NCI-H345 (cell line): ENCODE results near the gene TNFRSF1A.

ENCODE experiments used
- DNase-seq: peaks from one replicate; lab custom pipeline; 2025; lab: John Stamatoyannopoulos, UW

Gene TNFRSF1A

GRCh38 chr12:6323340-6323994 is 18.4 kb downstream of the TNFRSF1A start:
- DNase-seq = peak; percentile 72

GRCh38 chr12:6322969-6323339 is 18.9 kb downstream of the TNFRSF1A start:
- no peak for DNase-seq

- DNase-seq = no peak
Measured at GRCh38 chr12:6322352-6322751, 19.5 kb downstream of the TNFRSF1A start.

GRCh38 chr12:6321905-6322304 is 20.0 kb downstream of the TNFRSF1A start:
- no peak for DNase-seq

- no peak for DNase-seq
Measured at GRCh38 chr12:6319446-6319845, 22.4 kb downstream of the TNFRSF1A start.

- no peak for DNase-seq
Measured at GRCh38 chr12:6318440-6318879, 23.4 kb downstream of the TNFRSF1A start.

- DNase-seq = no peak
Measured at GRCh38 chr12:6317693-6318439, 24.0 kb downstream of the TNFRSF1A start.

GRCh38 chr12:6316921-6317692 is 24.8 kb downstream of the TNFRSF1A start:
- no peak for DNase-seq

GRCh38 chr12:6315704-6316597 is 25.9 kb downstream of the TNFRSF1A start:
- no peak for DNase-seq

- no peak for DNase-seq
Measured at GRCh38 chr12:6315184-6315583, 26.7 kb downstream of the TNFRSF1A start.

- DNase-seq = no peak
Measured at GRCh38 chr12:6314776-6315175, 27.1 kb downstream of the TNFRSF1A start.

- no peak for DNase-seq
Measured at GRCh38 chr12:6313326-6313940, 28.4 kb downstream of the TNFRSF1A start.

- DNase-seq = peak; percentile 25
Measured at GRCh38 chr12:6312529-6313325, 29.1 kb downstream of the TNFRSF1A start.

GRCh38 chr12:6311822-6312528 is 29.9 kb downstream of the TNFRSF1A start:
- no peak for DNase-seq

- peak; percentile 49 for DNase-seq
Measured at GRCh38 chr12:6310771-6311610, 30.9 kb downstream of the TNFRSF1A start.

- DNase-seq = no peak
Measured at GRCh38 chr12:6307529-6307928, 34.3 kb downstream of the TNFRSF1A start.

- no peak for DNase-seq
Measured at GRCh38 chr12:6306599-6307220, 35.2 kb downstream of the TNFRSF1A start.

GRCh38 chr12:6306151-6306550 is 35.7 kb downstream of the TNFRSF1A start:
- DNase-seq = no peak
